ENCODE results near the gene MMS22L. TPM values are rescaled to one million over a fixed set of nuclear protein-coding genes. Genes with fewer than 3 reads are reported as not detected.

Gene MMS22L
- polyA plus RNA-seq, 1 donor (not counting 4 experiments of a cell fraction or from before 2014, with no cell fraction given), result 14.3 TPM

- no peaks in the 10 kb centered on the region for H3K36me3 ChIP-seq (ENCODE audit: control insufficient read depth in 2 of 2, extremely low read depth in 1 of 2, insufficient read depth in 2 of 2, low read length in 2 of 2)
- no peaks in the 10 kb centered on the region for H3K9me3 ChIP-seq (ENCODE audit: control insufficient read depth, low read depth, low read length)
- H3K27me3 ChIP-seq (ENCODE audit: control insufficient read depth, extremely low read depth, insufficient read depth, low read length), result no peaks in the 10 kb centered on the region
- H3K9ac ChIP-seq (ENCODE audit: control insufficient read depth, extremely low read depth, insufficient read depth, low read length), result no peak overlapping the region
- TF ChIP-seq EZH2 (IDR thresholded peaks at IDR 0.05; ENCODE audit: low read length), result no peak
- TF ChIP-seq CTCF (optimal IDR thresholded peaks at IDR 0.05 in 1 of 3, IDR thresholded peaks at IDR 0.05 in 1 of 3, conservative IDR thresholded peaks at IDR 0.05 in 1 of 3; ENCODE audit: extremely low read depth in 1 of 3, insufficient read depth in 2 of 3, low read length in 3 of 3), result no peak
- no peak overlapping the region for H3K4me3 ChIP-seq (ENCODE audit: control insufficient read depth in 2 of 3, extremely low read depth in 1 of 3, insufficient read depth in 2 of 3, low read depth in 1 of 3, low read length in 3 of 3)
- no peak for DNase-seq (ENCODE audit: low read depth, low spot score)
- no peak for FAIRE-seq
- dilution Hi-C loops (cut with MboI; ENCODE audit: extremely low pct_ligation_motif_present, low sequenced_read_pairs), result no loop called here
- H3K27ac ChIP-seq (ENCODE audit: control insufficient read depth, insufficient read depth, low read length), result no peak overlapping the region
- no peaks in the 10 kb centered on the region for H3K79me2 ChIP-seq (ENCODE audit: control insufficient read depth, insufficient read depth, low read length)
- H3K9me1 ChIP-seq (ENCODE audit: control insufficient read depth, extremely low read depth, insufficient read depth, low read length), result no peaks in the 10 kb centered on the region
- no peak overlapping the region for H2AFZ ChIP-seq (ENCODE audit: control insufficient read depth, low read length)
- no peak overlapping the region for H3K4me2 ChIP-seq (ENCODE audit: control insufficient read depth, extremely low read depth, insufficient read depth, low read depth, low read length)
- H3K4me1 ChIP-seq (ENCODE audit: control insufficient read depth, extremely low read depth, insufficient read depth, low read length), result no peaks in the 10 kb centered on the region
- H4K20me1 ChIP-seq (ENCODE audit: control insufficient read depth, extremely low read depth, insufficient read depth, low read length), result no peaks in the 10 kb centered on the region
These were observed 87.9 kb downstream of the MMS22L start for GRCh38 chr6:97195117-97195516.

- DNase-seq (ENCODE audit: low read depth, low spot score), result no peak
- Histone ChIP-seq H4K20me1 (ENCODE audit: control insufficient read depth, extremely low read depth, insufficient read depth, low read length) (no peaks in the 10 kb centered on the region), H3K9me1 (ENCODE audit: control insufficient read depth, extremely low read depth, insufficient read depth, low read length) (no peaks in the 10 kb centered on the region), H3K79me2 (ENCODE audit: control insufficient read depth, insufficient read depth, low read length) (no peaks in the 10 kb centered on the region), H2AFZ (ENCODE audit: control insufficient read depth, low read length) (no peak overlapping the region), H3K4me1 (ENCODE audit: control insufficient read depth, extremely low read depth, insufficient read depth, low read length) (peaks cover 5% of the 10 kb centered on the region), H3K27ac (ENCODE audit: control insufficient read depth, insufficient read depth, low read length) (no peak overlapping the region), H3K27me3 (ENCODE audit: control insufficient read depth, extremely low read depth, insufficient read depth, low read length) (no peaks in the 10 kb centered on the region), H3K4me3 (ENCODE audit: control insufficient read depth in 2 of 3, extremely low read depth in 1 of 3, insufficient read depth in 2 of 3, low read depth in 1 of 3, low read length in 3 of 3) (no peak overlapping the region), H3K9ac (ENCODE audit: control insufficient read depth, extremely low read depth, insufficient read depth, low read length) (no peak overlapping the region), H3K36me3 (ENCODE audit: control insufficient read depth in 2 of 2, extremely low read depth in 1 of 2, insufficient read depth in 2 of 2, low read length in 2 of 2) (peaks cover 0 to 3% of the 10 kb centered on the region in 2 experiments), H3K4me2 (ENCODE audit: control insufficient read depth, extremely low read depth, insufficient read depth, low read depth, low read length) (no peak overlapping the region), H3K9me3 (ENCODE audit: control insufficient read depth, low read depth, low read length) (no peaks in the 10 kb centered on the region)
- no peak for FAIRE-seq
- dilution Hi-C loops (cut with MboI; ENCODE audit: extremely low pct_ligation_motif_present, low sequenced_read_pairs), result no loop called here
- TF ChIP-seq CTCF (optimal IDR thresholded peaks at IDR 0.05 in 1 of 3, IDR thresholded peaks at IDR 0.05 in 1 of 3, conservative IDR thresholded peaks at IDR 0.05 in 1 of 3; ENCODE audit: extremely low read depth in 1 of 3, insufficient read depth in 2 of 3, low read length in 3 of 3), result no peak
- TF ChIP-seq EZH2 (IDR thresholded peaks at IDR 0.05; ENCODE audit: low read length), result no peak
These were observed 93.2 kb downstream of the MMS22L start for GRCh38 chr6:97189767-97190166.
